Tibial nerve (tissue), 4 donors: ENCODE measurements around the gene EHHADH. TPM values are rescaled to one million over a fixed set of nuclear protein-coding genes. Genes with fewer than 3 reads are reported as not detected.

Experiments
- DNase-seq, 2 donors: peaks; one replicate each; pipeline ENCODE4 v3.0.0-alpha.2; 2019; ENCODE audit warnings: low spot score in 2 of 2
- H3K27ac ChIP-seq, 4 donors: fragments of 200-600 bp; sonication (generic) in 3 of 4; one replicate each; pipeline ENCODE4 v1.5.1; 2017 to 2019; ENCODE audit warnings: mild to moderate bottlenecking in 1 of 4
- H3K27me3 ChIP-seq, 2 donors: fragments of 200-600 bp; sonication (generic) in 1 of 2; one replicate each; pipeline versions ENCODE4 v1.5.1 to v1.6.0; 2017 to 2019
- H3K36me3 ChIP-seq, 3 donors: fragments of 200-600 bp; sonication (generic); one replicate each; pipeline ENCODE4 v1.5.1; 2018 to 2019
- H3K4me1 ChIP-seq, 4 donors: fragments of 200-600 bp; sonication (generic) in 3 of 4; one replicate each; pipeline ENCODE4 v1.5.1; 2017 to 2019
- H3K4me3 ChIP-seq, 4 donors: fragments of 200-600 bp; sonication (generic) in 3 of 4; one replicate each; pipeline ENCODE4 v1.5.1; 2017 to 2019; ENCODE audit warnings: mild to moderate bottlenecking in 1 of 4, moderate library complexity in 1 of 4
- H3K9me3 ChIP-seq, 4 donors: fragments of 200-600 bp; sonication (generic) in 3 of 4; one replicate each; pipeline ENCODE4 v1.5.1; 2017 to 2019
- CTCF ChIP-seq, 5 experiments: fragments of 200-600 bp in 3 of 5; fragments of 450-650 bp in 2 of 5; sonication (generic) in 3 of 5; IDR thresholded peaks; one replicate each; pipeline ENCODE4 v1.5.1; 2016 to 2019; ENCODE audit warnings: antibody characterized with exemption in 5 of 5, mild to moderate bottlenecking in 3 of 5, moderate library complexity in 2 of 5
- EP300 ChIP-seq, 2 donors: sonication (generic); formaldehyde crosslinking; IDR thresholded peaks; one replicate each; pipeline ENCODE4 v1.6.1; 2017; ENCODE audit warnings: antibody characterized with exemption in 2 of 2, mild to moderate bottlenecking in 1 of 2
- POLR2A ChIP-seq, 2 donors: fragments of 450-650 bp; IDR thresholded peaks; one replicate each; pipeline ENCODE4 v1.6.1; 2017; ENCODE audit warnings: antibody characterized with exemption in 2 of 2, mild to moderate bottlenecking in 2 of 2, moderate library complexity in 2 of 2
- whole genome bisulfite sequencing, 2 donors: methylation state at CpG; one replicate each; pipeline ENCODE4 v1.1.5; 2018; 5-methylcytosine and 5-hydroxymethylcytosine counted together
- total RNA-seq, 4 donors: library from RNA; depleted of rRNA; stranded (reverse); fragments of >200 nt; gene quantifications; one replicate each; pipeline ENCODE4 v1.1.0, GENCODE V29; 2016

Gene EHHADH
- total RNA-seq, 4 donors from 2014 or later, result 3.1 to 5.2 (median 4.1) TPM

- no peak for DNase-seq
- TF ChIP-seq EP300 (IDR thresholded peaks at IDR 0.05) (no peak), CTCF (IDR thresholded peaks at IDR 0.05) (no peak)
- WGBS, 2 donors, result 87 to 91% methylated on average over 5 of the region's 5 CpGs
Measured at GRCh38 chr3:185199671-185200070, 54.2 kb downstream of the EHHADH start.

GRCh38 chr3:185199206-185199605, 54.6 kb downstream of the EHHADH start:
- H3K4me1 ChIP-seq, result no peaks in the 10 kb centered on the region
- 89 to 92% methylated on average over 4 of the region's 4 CpGs for WGBS, 2 donors
- no peak for DNase-seq
- H3K27me3 ChIP-seq, result no peaks in the 10 kb centered on the region
- H3K9me3 ChIP-seq, result no peaks in the 10 kb centered on the region
- H3K4me3 ChIP-seq, result no peak overlapping the region
- peaks cover 0 to 28% (median 0%) of the 10 kb centered on the region in 3 donors for H3K36me3 ChIP-seq
- TF ChIP-seq CTCF (IDR thresholded peaks at IDR 0.05) (no peak), POLR2A (IDR thresholded peaks at IDR 0.05) (no peak), EP300 (IDR thresholded peaks at IDR 0.05) (no peak)
- H3K27ac ChIP-seq, result no peak overlapping the region

More at GRCh38 chr3:185199671-185200070, 54.2 kb downstream of the EHHADH start:
- H3K27ac ChIP-seq, result no peak overlapping the region
- H3K36me3 ChIP-seq, result peaks cover 0 to 31% (median 0%) of the 10 kb centered on the region in 3 donors
- no peaks in the 10 kb centered on the region for H3K9me3 ChIP-seq
- no peak overlapping the region for H3K4me3 ChIP-seq
- H3K27me3 ChIP-seq, result no peaks in the 10 kb centered on the region
- no peaks in the 10 kb centered on the region for H3K4me1 ChIP-seq

- Histone ChIP-seq H3K27me3 (no peaks in the 10 kb centered on the region), H3K27ac (no peak overlapping the region), H3K4me3 (no peak overlapping the region), H3K9me3 (no peaks in the 10 kb centered on the region), H3K36me3 (peaks cover 0 to 27% (median 0%) of the 10 kb centered on the region in 3 donors), H3K4me1 (no peaks in the 10 kb centered on the region)
- DNase-seq, result no peak
- whole genome bisulfite sequencing, 2 donors, result 90 to 91% methylated on average over 2 of the region's 2 CpGs
- TF ChIP-seq CTCF (IDR thresholded peaks at IDR 0.05) (no peak), EP300 (IDR thresholded peaks at IDR 0.05) (no peak), POLR2A (IDR thresholded peaks at IDR 0.05) (no peak)
Measured at GRCh38 chr3:185197068-185197467, 56.8 kb downstream of the EHHADH start.

GRCh38 chr3:185195652-185196051, 58.2 kb downstream of the EHHADH start:
- Histone ChIP-seq H3K27ac (no peak overlapping the region), H3K27me3 (no peaks in the 10 kb centered on the region), H3K9me3 (no peaks in the 10 kb centered on the region), H3K36me3 (peaks cover 0 to 26% (median 0%) of the 10 kb centered on the region in 3 donors), H3K4me1 (no peaks in the 10 kb centered on the region), H3K4me3 (no peak overlapping the region)
- 90 to 95% methylated on average over 4 of the region's 4 CpGs for WGBS, 2 donors
- TF ChIP-seq POLR2A (IDR thresholded peaks at IDR 0.05), result no peak
- TF ChIP-seq CTCF (IDR thresholded peaks at IDR 0.05), result no peak
- no peak for TF ChIP-seq EP300 (IDR thresholded peaks at IDR 0.05)
- no peak for DNase-seq

GRCh38 chr3:185188816-185189215, 65.0 kb downstream of the EHHADH start:
- no peaks in the 10 kb centered on the region for H3K4me1 ChIP-seq
- no peak overlapping the region for H3K27ac ChIP-seq
- no peak for DNase-seq
- peaks cover 0 to 21% (median 0%) of the 10 kb centered on the region in 3 donors for H3K36me3 ChIP-seq
- H3K27me3 ChIP-seq, result no peaks in the 10 kb centered on the region
- no peaks in the 10 kb centered on the region for H3K9me3 ChIP-seq
- H3K4me3 ChIP-seq, result no peak overlapping the region
- TF ChIP-seq POLR2A (IDR thresholded peaks at IDR 0.05) (no peak), CTCF (IDR thresholded peaks at IDR 0.05) (no peak), EP300 (IDR thresholded peaks at IDR 0.05) (no peak)
